H9 (cell line): ENCODE results near the gene ANGPT4. TPM values are rescaled to one million over a fixed set of nuclear protein-coding genes. Genes with fewer than 3 reads are reported as not detected.

Source experiments
- DNase-seq: peaks from one replicate; pipeline ENCODE4 v3.0.0-alpha.2; 2017
- H2AFZ ChIP-seq: one replicate; pipeline ENCODE4 v1.6.1; 2013; ENCODE audit warnings: mild to moderate bottlenecking, low read length, control low read depth, moderate library complexity
- H2AK5ac ChIP-seq: 2 replicates; pipeline ENCODE4 v1.6.1; 2013; ENCODE audit warnings: low read length, control low read depth, mixed read lengths; ENCODE audit not compliant: insufficient read length
- H2BK120ac ChIP-seq: one replicate; pipeline ENCODE4 v1.6.1; 2013; ENCODE audit warnings: low read depth, mild to moderate bottlenecking, low read length, control low read depth, inconsistent platforms; ENCODE audit not compliant: poor library complexity, severe bottlenecking
- H2BK12ac ChIP-seq: 2 replicates; pipeline ENCODE4 v1.6.1; 2013; ENCODE audit warnings: low read length, control low read depth, mixed read lengths, low read depth; ENCODE audit not compliant: insufficient read length
- H2BK15ac ChIP-seq: 2 replicates; pipeline ENCODE4 v1.6.1; 2013; ENCODE audit warnings: low read depth, low read length, control low read depth
- H2BK20ac ChIP-seq: one replicate; pipeline ENCODE4 v1.6.1; 2013; ENCODE audit warnings: low read depth, mild to moderate bottlenecking, low read length, control low read depth, inconsistent platforms; ENCODE audit not compliant: poor library complexity, severe bottlenecking
- H2BK5ac ChIP-seq: 2 replicates; pipeline ENCODE4 v1.6.1; 2013; ENCODE audit warnings: low read length, control low read depth, mixed read lengths; ENCODE audit not compliant: insufficient read length
- H3K14ac ChIP-seq: 2 replicates; pipeline ENCODE4 v1.6.1; 2013; ENCODE audit warnings: low read length, control low read depth; ENCODE audit not compliant: insufficient read depth
- H3K18ac ChIP-seq: 2 replicates; pipeline ENCODE4 v1.6.1; 2013; ENCODE audit warnings: low read depth, mild to moderate bottlenecking, mixed read lengths, low read length, control low read depth; ENCODE audit not compliant: insufficient read length
- H3K23ac ChIP-seq: 2 replicates; pipeline ENCODE4 v1.6.1; 2013; ENCODE audit warnings: low read length, control low read depth, mixed read lengths, low read depth; ENCODE audit not compliant: insufficient read length
- H3K23me2 ChIP-seq: 2 replicates; pipeline ENCODE4 v1.6.1; 2013; ENCODE audit warnings: low read depth, mild to moderate bottlenecking, mixed read lengths, low read length, control low read depth; ENCODE audit not compliant: insufficient read length, poor library complexity, severe bottlenecking
- H3K27ac ChIP-seq: 2 replicates; pipeline ENCODE4 v1.5.1; 2013; ENCODE audit warnings: low read length, control low read depth, mixed read lengths, low read depth; ENCODE audit not compliant: insufficient read length
- H3K27me3 ChIP-seq: 2 replicates; pipeline ENCODE4 v1.6.1; 2013; ENCODE audit warnings: low read length, control low read depth, inconsistent platforms; ENCODE audit not compliant: insufficient read depth
- H3K4ac ChIP-seq: 2 replicates; pipeline ENCODE4 v1.6.1; 2013; ENCODE audit warnings: low read depth, mild to moderate bottlenecking, control low read depth, inconsistent platforms, low read length, moderate library complexity
- H3K4me1 ChIP-seq: 2 replicates; pipeline ENCODE4 v1.6.1; 2013; ENCODE audit warnings: low read length, control low read depth, inconsistent platforms; ENCODE audit not compliant: insufficient read depth
- H3K4me2 ChIP-seq: 2 replicates; pipeline ENCODE4 v1.6.1; 2013; ENCODE audit warnings: low read length, control low read depth, mixed read lengths; ENCODE audit not compliant: insufficient read length, insufficient read depth
- H3K56ac ChIP-seq: 2 replicates; pipeline ENCODE4 v1.6.1; 2013; ENCODE audit warnings: low read depth, mild to moderate bottlenecking, mixed read lengths, low read length, control low read depth; ENCODE audit not compliant: insufficient read length
- H3K79me1 ChIP-seq: 2 replicates; pipeline ENCODE4 v1.6.1; 2013; ENCODE audit warnings: low read depth, mild to moderate bottlenecking, moderate library complexity, low read length, control low read depth, inconsistent platforms; ENCODE audit not compliant: insufficient read depth, poor library complexity, severe bottlenecking
- H3K79me2 ChIP-seq: 2 replicates; pipeline ENCODE4 v1.6.1; 2013; ENCODE audit warnings: low read length, control low read depth, inconsistent platforms; ENCODE audit not compliant: insufficient read depth
- H3K9ac ChIP-seq: 2 replicates; pipeline ENCODE4 v1.6.1; 2013; ENCODE audit warnings: low read length, control low read depth, mixed read lengths; ENCODE audit not compliant: insufficient read length; ENCODE audit errors: extremely low read depth
- H3K9me3 ChIP-seq: one replicate; pipeline ENCODE4 v1.6.1; 2013; ENCODE audit warnings: low read depth, low read length, inconsistent platforms; ENCODE audit not compliant: control insufficient read depth
- H3T11ph ChIP-seq: one replicate; pipeline ENCODE4 v1.6.1; 2013; ENCODE audit warnings: mild to moderate bottlenecking, low read length, control low read depth, inconsistent platforms
- H4K20me1 ChIP-seq: one replicate; pipeline ENCODE4 v1.6.1; 2013; ENCODE audit not compliant: control insufficient read depth, insufficient read length, insufficient read depth
- H4K5ac ChIP-seq: 2 replicates; pipeline ENCODE4 v1.6.1; 2013; ENCODE audit warnings: low read depth, mild to moderate bottlenecking, mixed read lengths, low read length, control low read depth; ENCODE audit not compliant: insufficient read length
- H4K8ac ChIP-seq: replicated peaks from 2 replicates; pipeline ENCODE4 v1.6.1; 2013; ENCODE audit warnings: low read length, control low read depth, mixed read lengths, low read depth; ENCODE audit not compliant: insufficient read length
- H4K91ac ChIP-seq: 2 replicates; pipeline ENCODE4 v1.6.1; 2013; ENCODE audit warnings: low read depth, mild to moderate bottlenecking, moderate library complexity, mixed read lengths, low read length, control low read depth; ENCODE audit not compliant: insufficient read length
- H3K27ac Mint-ChIP-seq, 3 experiments: 2 replicates in 2 of 3; 3 replicates in 1 of 3; pipeline ENCODE4 v1.8.0; 2020 to 2021; ENCODE audit warnings: mixed read lengths in 3 of 3, mild to moderate bottlenecking in 1 of 3, moderate library complexity in 1 of 3
- H3K27me3 Mint-ChIP-seq: 2 replicates; pipeline ENCODE4 v1.8.0; 2021; ENCODE audit warnings: low read depth, mild to moderate bottlenecking, moderate library complexity, mixed read lengths
- H3K36me3 Mint-ChIP-seq, 3 experiments: 2 replicates in 2 of 3; 3 replicates in 1 of 3; pipeline ENCODE4 v1.8.0; 2020 to 2021; ENCODE audit warnings: low read depth in 3 of 3, mixed read lengths in 3 of 3; ENCODE audit not compliant: insufficient read depth in 1 of 3
- H3K4me1 Mint-ChIP-seq, 2 experiments: 2 replicates each; pipeline ENCODE4 v1.8.0; 2020; ENCODE audit warnings: mixed read lengths in 2 of 2
- H3K4me3 Mint-ChIP-seq, 2 experiments: 2 replicates in 1 of 2; 3 replicates in 1 of 2; pipeline ENCODE4 v1.8.0; 2020 to 2021; ENCODE audit warnings: mild to moderate bottlenecking in 2 of 2, mixed read lengths in 2 of 2, moderate library complexity in 1 of 2
- H3K9me3 Mint-ChIP-seq, 2 experiments: 2 replicates in 1 of 2; 3 replicates in 1 of 2; pipeline ENCODE4 v1.8.0; 2020; ENCODE audit warnings: mild to moderate bottlenecking in 2 of 2, mixed read lengths in 2 of 2, moderate library complexity in 1 of 2
- CTCF ChIP-seq: fragments of 200-600 bp; sonication (generic); conservative IDR thresholded peaks from 3 replicates; pipeline ENCODE4 v1.8.0; 2021; ENCODE audit warnings: antibody characterized with exemption, mild to moderate bottlenecking
- WGBS: extraction: QIAGEN DNeasy Blood & Tissue Kit; methylation state at CpG from one replicate; pipeline ENCODE4 v1.1.7; 2013; ENCODE audit warnings: missing lambda C conversion rate, low lambda C conversion rate, mixed read lengths; ENCODE audit not compliant: insufficient read length; ENCODE audit errors: extremely low coverage; 5-methylcytosine and 5-hydroxymethylcytosine counted together
- total RNA-seq: library from RNA; stranded (reverse); gene quantifications from 2 replicates; pipeline ENCODE4 v1.2.1, GENCODE V29; 2021

The ANGPT4 gene
- total RNA-seq, 1 experiment from 2014 or later = 0.11 TPM

DNA sequence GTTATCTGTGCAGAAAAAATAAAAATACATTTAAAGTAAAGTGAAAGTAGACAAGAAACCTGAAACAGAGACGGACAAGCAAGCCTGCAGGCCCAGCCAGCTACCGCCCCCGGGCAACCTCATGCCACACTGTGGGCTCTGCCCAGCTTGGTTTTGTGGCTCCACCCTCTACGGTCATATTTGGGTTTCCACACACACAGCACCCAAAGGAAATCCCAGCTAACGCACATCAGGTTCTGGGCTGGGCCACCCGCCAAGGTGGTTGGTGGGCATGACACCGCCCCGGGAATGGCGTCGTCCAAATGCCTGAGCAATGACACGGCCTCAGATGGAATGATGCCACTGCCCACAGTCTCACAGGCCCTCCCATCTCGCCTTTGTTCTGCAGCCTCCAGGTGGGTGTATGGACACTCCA, 59.8 kb downstream of the ANGPT4 start:
- Histone ChIP-seq H3K56ac (no peak overlapping the region), H3K4me1 (peaks cover 3% of the 10 kb centered on the region; the same call in 1 of the 2 replicates), H2AK5ac (no peak overlapping the region), H4K5ac (no peak overlapping the region), H3K79me1 (no peaks in the 10 kb centered on the region), H3K4ac (no peak overlapping the region), H3K9ac (no peak overlapping the region), H3K4me2 (no peak overlapping the region), H3K18ac (no peak overlapping the region), H3K79me2 (no peaks in the 10 kb centered on the region), H4K91ac (no peak overlapping the region), H3K23me2 (no peaks in the 10 kb centered on the region), H3K23ac (no peak overlapping the region), H3K27me3 (no peaks in the 10 kb centered on the region), H3K9me3 (no peaks in the 10 kb centered on the region), H2BK15ac (no peak overlapping the region), H4K8ac (no peak overlapping the region), H2BK5ac (no peak overlapping the region), H3K14ac (no peak overlapping the region), H2BK120ac (no peak overlapping the region), H2BK20ac (no peak overlapping the region), H2BK12ac (no peak overlapping the region), H2AFZ (no peak overlapping the region), H4K20me1 (no peaks in the 10 kb centered on the region), H3K27ac (no peak overlapping the region), H3T11ph (no peak overlapping the region)
- Mint-ChIP-seq H3K4me1 (peaks cover 21 to 22% of the 10 kb centered on the region in 2 experiments), H3K4me3 (no peak overlapping the region), H3K27me3 (peaks cover 5% of the 10 kb centered on the region; the same call in 1 of the 2 replicates), H3K9me3 (no peaks in the 10 kb centered on the region), H3K36me3 (no peaks in the 10 kb centered on the region), H3K27ac (no peak overlapping the region)
- no CpG with 5 or more reads among the region's 12 CpGs for WGBS
- DNase-seq = no peak
- no peak for TF ChIP-seq CTCF
